GM19351 (cell line): ENCODE results near the gene YAP1.

ENCODE experiments used
- ATAC-seq: cut with Tn5 transposase; IDR thresholded peaks from one replicate; pipeline ENCODE4 v1.9.1; 2021; ENCODE audit warnings: mild to moderate bottlenecking, moderate library complexity; ENCODE audit not compliant: unreplicated experiment

Gene YAP1

GRCh38 chr11:102155676-102156075, 45.4 kb downstream of the YAP1 start:
- no peak for ATAC-seq

DNA sequence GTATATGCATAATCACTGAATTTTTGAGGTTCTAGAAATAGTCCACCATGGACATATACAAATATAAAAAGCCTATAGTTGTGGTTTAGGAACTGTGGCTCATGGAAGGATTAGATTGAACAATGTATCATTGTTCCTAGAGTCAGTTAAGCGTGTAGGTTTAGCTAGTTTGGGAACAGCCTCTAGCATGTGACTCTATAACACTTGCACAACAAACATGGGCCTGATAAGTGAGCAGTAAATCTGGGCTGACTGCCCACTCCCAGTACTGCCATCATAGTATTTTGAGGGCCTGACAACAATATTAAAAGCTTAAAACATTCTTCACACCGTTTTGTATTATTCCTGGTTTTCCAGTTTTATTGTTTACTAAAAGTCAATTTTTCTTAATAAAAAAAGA, 47.0 kb downstream of the YAP1 start:
- no peak for ATAC-seq

GRCh38 chr11:102158164-102158735, 48.0 kb downstream of the YAP1 start:
- ATAC-seq, result no peak

DNA sequence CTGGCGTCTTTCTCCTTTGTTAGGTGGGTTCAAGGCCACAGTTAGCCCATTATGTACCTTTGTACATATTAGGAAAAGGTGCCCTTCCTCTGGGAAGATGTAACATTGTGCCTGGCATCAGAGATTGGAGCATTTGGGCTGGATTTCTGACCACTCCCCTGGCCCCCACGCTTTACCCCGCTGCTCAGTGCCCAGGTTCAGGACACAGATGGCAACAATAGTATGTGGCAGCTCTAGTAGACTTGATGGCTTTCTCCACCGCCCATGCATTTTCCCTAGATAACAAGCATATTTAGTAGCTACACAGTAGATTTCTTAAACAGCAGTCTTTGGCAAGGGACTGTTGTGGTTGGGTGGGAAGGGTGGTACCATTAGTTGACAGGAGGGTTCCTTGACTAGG, 53.1 kb downstream of the YAP1 start:
- ATAC-seq, result no peak

DNA sequence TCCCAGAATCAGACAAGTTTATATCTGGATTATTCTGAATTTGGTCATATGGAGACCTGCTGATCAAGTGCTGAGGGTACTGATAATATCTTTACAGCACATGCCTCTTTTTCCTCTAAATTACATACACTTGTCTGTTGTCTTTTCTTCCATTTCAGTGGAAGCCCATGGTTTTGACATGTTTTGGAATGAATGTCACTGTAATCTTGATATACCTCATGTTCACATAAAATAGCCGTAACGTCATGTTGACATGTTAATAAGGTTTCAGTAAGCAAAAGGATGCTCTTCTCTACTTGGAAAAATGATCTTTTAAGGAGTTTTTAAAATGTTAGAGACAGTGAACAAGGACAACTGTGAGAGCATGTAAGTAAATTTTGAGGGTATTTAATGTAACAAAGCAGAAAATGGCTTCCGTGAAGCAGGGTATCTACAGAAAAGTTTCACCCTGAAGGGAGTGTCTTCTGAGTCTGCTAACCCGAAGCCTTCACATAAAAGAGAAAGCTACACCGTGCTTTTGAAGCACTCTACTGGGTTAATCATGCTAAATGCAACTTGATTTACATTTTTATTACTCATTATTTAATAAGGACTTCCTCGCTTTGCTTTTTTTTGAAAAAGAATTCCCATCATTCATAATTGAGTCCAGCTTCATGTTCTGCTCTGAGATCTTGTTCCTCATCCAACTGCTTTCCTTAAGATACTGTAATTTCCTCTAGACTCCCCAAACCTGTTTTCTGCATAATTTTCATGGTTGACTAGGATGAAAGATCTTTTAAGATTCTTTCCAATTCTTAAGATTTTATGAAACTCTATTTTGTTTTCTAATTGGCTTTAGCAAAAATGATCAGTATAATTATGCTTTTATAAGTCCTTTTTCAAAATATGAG, 56.2 kb downstream of the YAP1 start:
- ATAC-seq, result no peak

DNA sequence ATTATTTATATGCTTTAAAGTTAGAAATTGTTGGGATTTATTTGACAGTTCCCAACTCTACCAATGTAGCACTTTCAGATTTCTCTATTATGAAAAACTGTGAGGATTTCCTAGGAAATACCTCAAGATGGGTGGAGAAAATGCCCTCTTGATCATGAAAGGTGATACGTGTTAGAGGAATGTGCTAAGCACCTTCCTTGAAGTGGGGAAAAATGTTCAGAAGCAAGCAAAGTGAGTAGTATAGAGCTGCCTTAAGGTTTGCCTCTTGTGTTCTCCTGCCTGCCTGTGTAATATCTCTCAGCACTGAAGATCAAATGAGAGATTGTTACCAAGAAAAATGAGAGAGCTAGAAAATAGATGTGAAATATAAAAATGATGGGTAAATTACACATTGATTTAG, 58.2 kb downstream of the YAP1 start:
- ATAC-seq, result no peak

DNA sequence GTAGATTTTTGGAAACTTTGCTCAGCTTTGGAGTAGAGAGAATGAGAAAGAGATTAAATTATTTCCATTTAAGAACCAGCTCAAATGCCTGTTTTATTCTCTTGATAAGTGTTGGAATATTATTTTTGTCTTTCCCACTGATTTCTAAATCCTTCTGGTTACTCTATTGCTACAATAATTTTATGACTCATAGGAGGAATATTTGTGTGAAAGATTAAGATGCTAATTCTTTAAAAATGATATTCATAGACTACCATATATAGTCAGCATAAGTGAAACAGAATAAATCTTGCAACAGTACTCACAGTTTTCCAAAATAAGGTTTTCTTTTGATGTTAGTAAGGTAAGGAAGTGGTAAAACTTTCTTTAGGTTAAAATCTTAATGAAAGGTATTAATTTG, 60.9 kb downstream of the YAP1 start:
- ATAC-seq, result no peak

DNA sequence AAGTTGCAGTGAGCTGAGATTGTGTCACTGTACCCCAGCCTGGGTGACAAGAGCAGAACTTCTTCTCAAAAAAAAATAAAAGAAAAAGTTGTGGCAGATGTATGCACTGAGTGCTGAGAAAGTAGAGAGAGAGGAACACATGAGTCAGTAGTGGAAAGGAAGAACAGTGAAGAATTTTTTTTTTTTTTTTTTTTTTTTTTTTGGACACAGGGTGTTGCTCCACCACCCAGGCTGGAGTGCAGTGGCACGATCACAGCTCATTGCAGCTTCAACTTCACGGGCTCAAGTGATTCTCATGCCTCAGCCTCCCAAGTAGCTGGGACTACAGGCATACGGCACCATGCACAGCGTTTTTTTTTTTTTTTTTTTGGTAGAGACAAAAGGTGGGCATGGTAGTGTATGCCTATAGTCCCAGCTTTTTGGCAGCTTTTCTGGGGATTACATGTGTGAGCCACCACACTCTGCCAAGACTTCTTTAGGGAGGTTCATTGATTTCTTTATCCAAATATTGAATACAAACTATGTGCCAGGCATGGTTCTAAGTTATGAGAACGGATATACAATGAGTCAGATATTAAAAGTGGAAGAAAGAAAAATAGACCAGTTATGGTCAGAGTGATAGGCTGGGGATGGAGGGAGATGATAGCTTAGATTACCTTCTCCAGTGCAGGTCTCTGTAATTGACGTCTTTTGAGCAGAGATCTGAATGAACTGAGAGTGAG, 62.0 kb downstream of the YAP1 start:
- no peak for ATAC-seq

DNA sequence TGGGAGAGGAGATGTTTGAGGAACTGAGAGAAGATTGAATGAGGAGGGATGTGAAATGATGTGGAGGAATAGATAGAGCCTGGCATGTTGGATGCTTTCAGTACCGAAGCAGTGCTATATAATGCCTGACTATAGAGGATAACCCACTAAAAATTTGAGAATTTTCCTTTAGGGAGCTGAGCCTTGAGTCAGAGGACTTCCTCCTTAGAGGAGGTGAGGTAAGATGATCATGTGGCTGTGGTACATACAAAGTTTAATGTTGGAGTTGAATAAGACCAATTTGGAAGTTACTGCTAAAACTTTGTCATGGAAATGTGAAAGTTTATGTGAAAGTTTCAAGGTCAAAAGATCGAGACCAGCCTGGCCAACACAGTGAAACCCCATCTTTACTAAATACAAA, 66.9 kb downstream of the YAP1 start:
- no peak for ATAC-seq

GRCh38 chr11:102177974-102178631, 67.9 kb downstream of the YAP1 start:
- no peak for ATAC-seq

DNA sequence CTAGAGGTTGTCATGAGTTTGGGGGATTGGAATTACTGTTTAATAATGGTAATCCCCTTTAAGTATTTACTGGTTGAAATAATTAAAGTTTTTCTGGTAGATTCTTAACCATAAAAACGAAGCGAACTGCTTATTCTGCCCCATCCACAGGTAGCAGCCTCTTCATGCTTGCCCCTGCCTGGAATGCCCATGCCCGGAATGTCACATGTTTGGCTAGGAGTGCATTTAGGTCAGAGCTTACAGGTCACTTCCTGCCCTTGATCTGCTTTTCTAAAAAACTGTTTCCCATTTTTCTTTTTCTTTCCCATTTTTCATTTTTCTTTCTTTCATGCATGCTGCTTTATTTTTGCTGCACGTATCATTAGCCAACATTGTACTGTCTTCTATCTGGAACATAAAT, 69.1 kb downstream of the YAP1 start:
- ATAC-seq, result no peak

DNA sequence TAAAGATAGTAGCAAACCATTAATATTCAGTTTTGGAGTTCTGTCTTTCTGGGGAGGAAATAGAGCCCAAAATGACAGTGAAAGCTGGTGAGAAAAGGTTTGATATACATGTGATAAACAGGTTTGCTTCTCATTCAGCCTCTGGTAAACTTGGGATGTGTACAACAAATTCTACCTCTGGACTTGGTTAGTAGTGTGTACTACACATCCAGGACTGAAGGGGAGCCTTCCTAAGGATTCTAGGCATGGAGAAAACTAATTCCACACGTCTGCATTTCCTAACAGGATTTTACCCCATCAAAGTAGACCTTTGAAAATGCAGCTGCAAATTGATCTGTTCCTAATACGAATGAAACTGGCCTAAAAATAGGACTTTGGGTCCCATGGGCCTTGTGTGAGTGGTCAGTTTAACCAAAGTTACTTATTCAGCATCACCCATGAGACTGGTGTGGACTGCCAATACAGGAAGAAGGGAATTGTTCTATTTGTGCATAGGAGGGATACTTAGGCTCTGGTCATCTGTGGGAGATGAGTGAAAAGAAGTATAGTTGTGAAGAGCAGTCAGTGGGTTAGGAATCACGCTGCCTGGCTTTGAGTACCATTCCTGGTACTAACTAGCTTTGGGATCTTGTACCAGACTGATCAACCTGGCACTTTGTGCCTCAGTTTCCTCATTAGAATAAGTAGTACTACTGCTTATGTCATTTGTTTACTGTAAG, 74.2 kb downstream of the YAP1 start:
- ATAC-seq, result no peak

DNA sequence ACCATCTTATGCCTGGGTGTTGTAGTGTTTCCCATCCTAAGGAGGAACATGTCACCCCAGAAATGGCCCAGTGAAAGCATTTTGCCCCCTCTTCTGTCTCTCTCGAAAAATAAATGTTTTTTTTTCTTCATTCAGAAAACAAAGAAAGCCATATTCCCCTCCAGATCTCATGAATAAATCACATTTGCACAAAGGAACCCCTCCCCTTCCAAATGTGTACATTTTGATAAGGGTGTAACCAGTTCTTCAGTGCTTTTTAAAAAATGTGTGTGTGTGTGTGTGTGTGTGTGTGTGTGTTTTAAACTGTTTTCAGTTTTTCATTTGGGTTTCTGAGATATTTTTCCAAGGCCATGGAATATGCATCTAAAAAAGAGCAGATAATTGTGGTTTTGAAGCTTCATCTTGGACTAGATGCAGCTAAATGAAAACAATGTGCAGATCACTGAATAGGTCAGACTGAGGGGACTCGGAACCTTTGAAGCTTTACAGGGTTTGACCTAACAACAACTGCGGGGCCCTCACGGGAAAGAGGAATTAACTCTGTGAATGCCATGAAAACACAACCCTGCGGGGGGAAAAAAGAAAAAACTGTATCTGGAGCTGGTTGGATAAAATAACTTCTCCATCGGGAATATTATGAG, 76.4 kb downstream of the YAP1 start:
- ATAC-seq, result no peak

DNA sequence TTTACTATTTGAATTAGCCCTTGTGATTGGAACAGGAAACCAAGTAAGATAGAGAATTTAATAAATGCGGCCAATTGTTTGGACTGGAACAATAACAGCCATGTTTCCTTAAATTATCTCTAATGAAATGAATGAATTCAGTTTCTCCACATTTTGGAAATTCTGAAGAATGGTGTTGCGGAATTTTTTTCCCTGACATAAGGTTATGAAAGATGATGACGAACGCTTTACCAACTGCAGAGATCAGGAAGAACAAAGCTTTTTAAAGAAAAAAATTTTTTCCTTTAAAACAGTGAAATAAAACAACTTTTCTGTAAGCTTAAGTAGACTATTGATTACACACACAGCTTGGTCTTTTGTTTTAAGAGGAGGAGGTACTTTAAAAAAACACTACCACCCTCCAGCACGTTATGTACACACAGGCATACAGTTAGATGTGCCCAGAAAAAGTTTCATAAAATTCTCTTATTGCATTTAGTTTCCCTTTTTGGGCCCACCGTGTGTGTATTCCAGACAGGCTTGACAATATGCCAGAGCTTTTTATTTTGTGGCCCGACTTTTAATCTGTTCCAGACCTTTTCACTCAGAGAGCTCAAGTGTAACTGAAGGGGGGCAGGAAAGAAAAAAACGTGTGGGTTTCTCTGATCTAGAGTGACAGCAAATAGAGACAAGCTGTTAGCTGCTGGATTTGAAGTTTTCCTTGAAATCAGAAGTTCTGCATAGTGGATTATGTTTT, 77.3 kb downstream of the YAP1 start:
- no peak for ATAC-seq

GRCh38 chr11:102188488-102188887, 78.2 kb downstream of the YAP1 start:
- no peak for ATAC-seq

DNA sequence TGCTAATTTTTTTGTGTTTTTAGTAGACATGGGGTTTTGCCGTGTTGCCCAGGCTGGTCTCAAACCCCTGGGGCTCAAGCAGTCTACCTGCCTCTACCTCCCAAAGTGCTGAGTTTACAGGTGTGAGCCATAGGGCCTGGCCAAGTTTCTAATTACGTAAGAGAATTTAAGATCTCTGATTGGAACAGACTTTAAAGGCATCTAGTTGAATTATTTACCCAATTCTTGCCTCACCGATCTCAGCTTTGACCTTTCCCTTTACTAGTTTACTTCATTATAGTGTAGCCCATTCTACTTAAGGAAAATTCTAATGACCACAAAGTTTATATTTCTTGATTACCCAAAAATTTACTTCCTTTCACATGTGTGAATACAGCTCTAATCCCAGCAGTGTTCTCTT, 81.6 kb downstream of the YAP1 start:
- ATAC-seq, result no peak

DNA sequence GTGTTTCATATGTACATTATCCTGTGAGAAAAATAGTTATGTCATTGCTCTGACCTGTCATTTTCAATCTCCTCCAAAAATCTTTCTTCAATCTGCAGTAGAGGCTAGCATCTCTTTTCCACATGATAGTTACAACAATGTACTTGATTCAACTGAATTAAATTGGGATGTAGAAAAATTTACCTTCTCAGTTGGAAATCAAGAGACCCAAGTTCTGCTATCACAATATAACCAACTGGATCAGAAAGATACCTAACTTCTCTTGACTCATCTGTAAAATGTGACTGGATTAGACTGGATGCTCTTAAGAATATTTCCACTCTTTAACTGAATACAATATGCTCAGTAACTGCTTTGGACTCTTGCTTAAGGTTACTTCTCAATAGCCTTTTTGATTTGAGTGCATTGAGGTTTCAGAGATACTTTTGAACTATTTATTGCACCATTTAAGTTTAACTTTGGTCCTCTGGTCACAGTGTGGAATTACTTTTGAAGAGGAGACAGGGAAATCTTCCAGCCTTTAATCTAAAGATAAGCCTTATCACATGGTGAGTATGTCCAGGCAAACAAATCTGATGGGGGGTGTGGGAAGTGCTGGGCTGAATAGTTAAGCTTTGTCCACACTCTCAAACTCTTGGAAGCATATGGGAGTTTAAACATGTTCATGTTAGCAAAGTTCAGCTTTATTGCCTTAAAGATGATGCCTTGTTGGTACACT, 82.3 kb downstream of the YAP1 start:
- no peak for ATAC-seq

DNA sequence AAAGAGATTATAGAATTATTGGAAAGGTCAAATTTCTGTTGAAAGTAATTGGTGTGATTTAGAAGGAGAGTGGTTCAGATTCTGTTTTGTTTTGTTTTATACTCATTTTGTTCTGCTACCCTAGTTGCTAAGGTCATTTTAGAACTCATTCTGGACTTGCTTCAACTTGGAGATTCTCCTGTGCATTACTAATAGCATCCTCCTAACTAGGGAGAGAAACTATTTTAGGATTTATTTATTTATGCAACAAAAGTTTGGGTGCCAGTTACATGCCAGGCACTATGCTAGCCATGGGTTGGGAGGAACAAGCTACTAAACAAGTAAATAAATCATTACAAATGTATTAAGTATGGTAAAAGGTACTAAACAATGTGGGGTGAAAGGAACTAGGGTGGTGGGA, 84.0 kb downstream of the YAP1 start:
- no peak for ATAC-seq

DNA sequence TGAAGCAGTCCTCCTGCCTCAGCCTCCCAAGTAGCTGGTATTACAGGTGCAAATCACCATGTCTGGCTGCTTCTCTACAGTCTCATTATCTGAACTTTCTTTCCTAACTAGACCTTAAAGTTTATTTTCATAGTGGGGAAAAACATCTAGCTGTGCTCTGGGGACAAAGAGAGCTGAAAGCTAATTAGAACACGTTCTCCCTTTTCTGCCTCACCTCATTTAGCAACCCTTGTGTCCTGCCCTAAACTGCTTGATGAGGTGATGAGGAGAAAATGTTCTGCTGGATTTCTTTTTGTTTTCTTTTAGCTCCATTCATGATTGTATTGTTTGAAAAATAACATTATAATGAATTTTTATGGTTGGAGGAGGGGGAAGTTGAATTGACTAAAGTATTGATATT, 84.7 kb downstream of the YAP1 start:
- no peak for ATAC-seq
